Measurements from ENCODE around the gene C2orf80. TPM values are rescaled to one million over a fixed set of nuclear protein-coding genes. Genes with fewer than 3 reads are reported as not detected.

Gene C2orf80
- total RNA-seq, 2 donors from 2014 or later: not detected

DNA sequence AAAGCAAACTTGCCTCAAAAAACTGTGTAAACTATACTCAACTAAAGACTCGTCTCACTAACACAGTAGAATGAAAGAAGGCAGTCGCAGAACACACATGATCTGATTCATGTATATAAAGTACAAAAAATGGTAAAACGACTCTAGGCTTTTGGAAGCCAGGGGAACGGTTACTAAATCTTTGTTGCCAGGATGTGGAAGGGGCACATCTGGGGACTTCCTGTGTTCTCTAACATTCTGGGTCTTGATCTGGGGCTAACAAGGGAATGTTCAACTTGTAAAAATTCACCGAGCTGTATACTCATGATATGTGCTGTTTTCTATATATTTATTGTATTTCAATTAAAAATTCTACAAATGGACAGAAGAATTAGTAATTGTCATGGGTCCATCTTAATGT is 14.3 kb upstream of the C2orf80 start:
- no peaks in the 10 kb centered on the region for H3K4me1 ChIP-seq
- H3K9me3 ChIP-seq: no peaks in the 10 kb centered on the region
- no peak overlapping the region for H3K27ac ChIP-seq
- TF ChIP-seq, protein P1, sequence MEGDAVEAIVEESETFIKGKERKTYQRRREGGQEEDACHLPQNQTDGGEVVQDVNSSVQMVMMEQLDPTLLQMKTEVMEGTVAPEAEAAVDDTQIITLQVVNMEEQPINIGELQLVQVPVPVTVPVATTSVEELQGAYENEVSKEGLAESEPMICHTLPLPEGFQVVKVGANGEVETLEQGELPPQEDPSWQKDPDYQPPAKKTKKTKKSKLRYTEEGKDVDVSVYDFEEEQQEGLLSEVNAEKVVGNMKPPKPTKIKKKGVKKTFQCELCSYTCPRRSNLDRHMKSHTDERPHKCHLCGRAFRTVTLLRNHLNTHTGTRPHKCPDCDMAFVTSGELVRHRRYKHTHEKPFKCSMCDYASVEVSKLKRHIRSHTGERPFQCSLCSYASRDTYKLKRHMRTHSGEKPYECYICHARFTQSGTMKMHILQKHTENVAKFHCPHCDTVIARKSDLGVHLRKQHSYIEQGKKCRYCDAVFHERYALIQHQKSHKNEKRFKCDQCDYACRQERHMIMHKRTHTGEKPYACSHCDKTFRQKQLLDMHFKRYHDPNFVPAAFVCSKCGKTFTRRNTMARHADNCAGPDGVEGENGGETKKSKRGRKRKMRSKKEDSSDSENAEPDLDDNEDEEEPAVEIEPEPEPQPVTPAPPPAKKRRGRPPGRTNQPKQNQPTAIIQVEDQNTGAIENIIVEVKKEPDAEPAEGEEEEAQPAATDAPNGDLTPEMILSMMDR (IDR thresholded peaks at IDR 0.05): no peak
- no peak for DNase-seq (ENCODE audit: low spot score)
- H3K4me3 ChIP-seq: no peak overlapping the region
- H3K27me3 ChIP-seq: no peaks in the 10 kb centered on the region
- no peaks in the 10 kb centered on the region for H3K36me3 ChIP-seq

DNA sequence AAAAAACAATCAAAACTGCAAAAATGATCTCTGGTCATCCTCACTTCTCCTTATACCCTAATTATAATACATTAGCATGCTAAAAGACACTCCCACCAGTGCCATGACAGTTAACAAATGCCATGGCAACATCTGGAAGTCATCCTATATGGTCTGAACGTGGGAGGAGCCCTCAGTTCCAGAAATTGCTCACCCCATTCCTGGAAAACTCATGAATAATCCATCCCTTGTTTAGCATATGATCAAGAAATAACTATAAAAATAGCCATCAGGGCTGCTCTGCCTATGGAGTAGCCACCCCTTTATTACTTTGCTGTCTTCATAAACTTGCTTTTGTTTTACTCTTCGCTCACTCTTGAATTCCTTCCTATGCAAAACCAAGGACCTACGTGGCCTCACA is 5.7 kb upstream of the C2orf80 start:
- H3K36me3 ChIP-seq: no peaks in the 10 kb centered on the region
- H3K4me3 ChIP-seq: no peak overlapping the region
- DNase-seq (ENCODE audit: low spot score): no peak
- no peaks in the 10 kb centered on the region for H3K4me1 ChIP-seq
- no peaks in the 10 kb centered on the region for H3K27me3 ChIP-seq
- no peak overlapping the region for H3K27ac ChIP-seq
- TF ChIP-seq, protein P1 (IDR thresholded peaks at IDR 0.05): no peak
- no peaks in the 10 kb centered on the region for H3K9me3 ChIP-seq

GRCh38 chr2:208192611-208193236 is 2.9 kb upstream of the C2orf80 start:
- H3K27ac ChIP-seq: no peak overlapping the region
- no peak for DNase-seq (ENCODE audit: low spot score)
- TF ChIP-seq, protein P1 (IDR thresholded peaks at IDR 0.05): no peak
- no peaks in the 10 kb centered on the region for H3K27me3 ChIP-seq
- no peaks in the 10 kb centered on the region for H3K4me1 ChIP-seq
- no peak overlapping the region for H3K4me3 ChIP-seq
- H3K36me3 ChIP-seq: no peaks in the 10 kb centered on the region
- no peaks in the 10 kb centered on the region for H3K9me3 ChIP-seq

DNA sequence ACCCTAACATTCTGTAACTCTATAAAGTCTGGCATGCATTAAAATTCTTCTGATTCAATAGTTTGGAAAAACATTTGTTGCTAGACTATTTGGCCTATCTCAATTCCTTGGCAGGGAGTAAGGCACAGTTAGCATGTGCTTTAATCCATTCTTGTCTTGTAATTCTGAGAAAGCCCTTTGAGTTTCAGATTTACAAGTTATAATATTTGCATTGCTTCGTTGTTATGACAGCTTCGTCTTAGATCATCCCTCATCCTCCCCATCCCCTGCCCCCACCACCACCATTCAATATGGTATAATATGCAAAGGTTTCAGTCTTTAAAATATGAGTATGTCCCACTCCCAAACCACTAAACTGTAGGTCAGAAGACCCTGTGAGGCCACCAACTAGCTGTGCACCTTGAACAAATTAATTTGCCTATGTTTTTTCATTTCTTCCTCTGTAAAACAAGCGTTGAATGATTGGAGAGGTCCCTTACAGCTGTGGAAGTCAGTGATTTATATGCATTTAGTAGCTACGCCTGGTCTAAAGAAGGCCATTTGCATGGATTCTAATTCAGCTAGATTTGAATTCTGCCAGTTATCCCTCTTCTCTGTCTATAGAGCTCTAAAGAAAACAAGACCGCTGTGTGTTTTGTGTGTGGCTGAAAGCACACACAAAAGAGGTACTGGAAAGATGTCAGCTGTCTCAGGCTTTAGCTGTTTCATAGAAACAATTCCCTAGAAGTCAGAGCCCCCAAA is 591 bp downstream of the C2orf80 start:
- no peak for DNase-seq (ENCODE audit: low spot score)

GRCh38 chr2:208186893-208187292 is 2.9 kb downstream of the C2orf80 start:
- Histone ChIP-seq H3K27ac (no peak overlapping the region), H3K4me1 (no peaks in the 10 kb centered on the region), H3K27me3 (no peaks in the 10 kb centered on the region), H3K4me3 (no peak overlapping the region), H3K9me3 (no peaks in the 10 kb centered on the region), H3K36me3 (no peaks in the 10 kb centered on the region)
- no peak for DNase-seq (ENCODE audit: low spot score)
- TF ChIP-seq, protein P1 (IDR thresholded peaks at IDR 0.05): no peak

More for the DNA sequence above, 591 bp downstream of the C2orf80 start:
- Histone ChIP-seq H3K27me3 (no peaks in the 10 kb centered on the region), H3K36me3 (no peaks in the 10 kb centered on the region), H3K27ac (no peak overlapping the region), H3K4me3 (no peak overlapping the region), H3K9me3 (no peaks in the 10 kb centered on the region), H3K4me1 (no peaks in the 10 kb centered on the region)
- TF ChIP-seq, protein P1 (IDR thresholded peaks at IDR 0.05): no peak

All from right atrium auricular region (tissue), 2 donors.